GM12864 (cell line): ENCODE data around the gene KIF18B.

Source experiments
- DNase-seq: peaks from one replicate; pipeline ENCODE4 v3.0.0-alpha.2; 2011; ENCODE audit warnings: low read depth
- H3K4me3 ChIP-seq: 2 replicates; pipeline ENCODE4 v1.5.1; 2011; ENCODE audit warnings: mild to moderate bottlenecking, low read depth, low read length, control low read depth
- TF ChIP-seq, protein P1 (sequence below): IDR thresholded peaks from 2 replicates; pipeline ENCODE4 v1.5.1; 2011; ENCODE audit warnings: low read depth, mild to moderate bottlenecking, moderate library complexity, low read length, control low read depth, inconsistent platforms; ENCODE audit errors: missing control alignments

KIF18B gene

DNA sequence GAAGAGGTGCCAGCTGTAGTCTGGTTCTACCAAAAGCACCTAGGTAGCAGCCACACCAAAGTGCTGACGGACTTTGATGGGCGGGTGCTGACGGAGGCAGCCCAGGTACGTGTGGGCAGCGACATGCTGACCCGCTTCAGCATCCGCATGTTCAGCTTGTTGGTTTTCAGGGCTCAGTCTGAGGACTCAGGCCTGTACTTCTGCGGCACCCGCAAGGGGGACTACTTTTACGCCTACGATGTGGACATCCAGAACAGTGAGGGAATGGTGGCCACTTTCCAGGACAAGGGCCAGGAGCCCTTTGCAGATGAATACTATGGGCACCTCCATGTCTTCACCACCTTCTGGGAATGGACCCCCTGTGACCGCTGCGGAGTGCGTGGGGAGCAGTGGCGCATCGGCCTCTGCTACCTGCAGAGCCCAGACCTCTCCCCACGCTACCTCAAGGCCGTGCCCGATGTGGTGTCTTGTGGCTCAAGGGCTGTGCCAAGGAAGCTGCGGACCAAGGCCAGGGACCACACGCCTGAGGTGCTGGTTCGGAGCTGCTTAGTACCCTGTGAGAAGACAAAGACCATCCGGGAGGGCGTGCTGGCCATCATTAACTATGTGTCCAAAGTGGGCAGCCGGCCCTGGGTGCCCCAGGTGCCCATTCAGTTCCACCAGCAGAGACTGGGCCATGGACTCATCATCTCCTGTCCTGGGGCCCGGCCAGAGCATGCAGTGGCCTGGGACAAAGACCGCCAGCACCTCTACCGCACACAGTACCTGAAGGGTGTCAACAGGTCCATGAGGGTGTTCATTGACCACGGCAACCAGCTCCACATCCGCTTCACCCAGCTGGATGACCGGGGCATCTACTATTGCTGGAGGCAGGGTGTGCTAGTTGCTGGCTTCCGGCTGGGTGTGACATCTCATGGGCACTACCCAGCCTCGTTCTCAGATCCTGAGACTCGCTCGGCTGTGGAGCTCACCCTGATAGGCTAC lies 43.3 kb downstream of the KIF18B start:
- TF ChIP-seq, protein P1, sequence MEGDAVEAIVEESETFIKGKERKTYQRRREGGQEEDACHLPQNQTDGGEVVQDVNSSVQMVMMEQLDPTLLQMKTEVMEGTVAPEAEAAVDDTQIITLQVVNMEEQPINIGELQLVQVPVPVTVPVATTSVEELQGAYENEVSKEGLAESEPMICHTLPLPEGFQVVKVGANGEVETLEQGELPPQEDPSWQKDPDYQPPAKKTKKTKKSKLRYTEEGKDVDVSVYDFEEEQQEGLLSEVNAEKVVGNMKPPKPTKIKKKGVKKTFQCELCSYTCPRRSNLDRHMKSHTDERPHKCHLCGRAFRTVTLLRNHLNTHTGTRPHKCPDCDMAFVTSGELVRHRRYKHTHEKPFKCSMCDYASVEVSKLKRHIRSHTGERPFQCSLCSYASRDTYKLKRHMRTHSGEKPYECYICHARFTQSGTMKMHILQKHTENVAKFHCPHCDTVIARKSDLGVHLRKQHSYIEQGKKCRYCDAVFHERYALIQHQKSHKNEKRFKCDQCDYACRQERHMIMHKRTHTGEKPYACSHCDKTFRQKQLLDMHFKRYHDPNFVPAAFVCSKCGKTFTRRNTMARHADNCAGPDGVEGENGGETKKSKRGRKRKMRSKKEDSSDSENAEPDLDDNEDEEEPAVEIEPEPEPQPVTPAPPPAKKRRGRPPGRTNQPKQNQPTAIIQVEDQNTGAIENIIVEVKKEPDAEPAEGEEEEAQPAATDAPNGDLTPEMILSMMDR = no peak
- no peak for DNase-seq
- H3K4me3 ChIP-seq = no peak overlapping the region

DNA sequence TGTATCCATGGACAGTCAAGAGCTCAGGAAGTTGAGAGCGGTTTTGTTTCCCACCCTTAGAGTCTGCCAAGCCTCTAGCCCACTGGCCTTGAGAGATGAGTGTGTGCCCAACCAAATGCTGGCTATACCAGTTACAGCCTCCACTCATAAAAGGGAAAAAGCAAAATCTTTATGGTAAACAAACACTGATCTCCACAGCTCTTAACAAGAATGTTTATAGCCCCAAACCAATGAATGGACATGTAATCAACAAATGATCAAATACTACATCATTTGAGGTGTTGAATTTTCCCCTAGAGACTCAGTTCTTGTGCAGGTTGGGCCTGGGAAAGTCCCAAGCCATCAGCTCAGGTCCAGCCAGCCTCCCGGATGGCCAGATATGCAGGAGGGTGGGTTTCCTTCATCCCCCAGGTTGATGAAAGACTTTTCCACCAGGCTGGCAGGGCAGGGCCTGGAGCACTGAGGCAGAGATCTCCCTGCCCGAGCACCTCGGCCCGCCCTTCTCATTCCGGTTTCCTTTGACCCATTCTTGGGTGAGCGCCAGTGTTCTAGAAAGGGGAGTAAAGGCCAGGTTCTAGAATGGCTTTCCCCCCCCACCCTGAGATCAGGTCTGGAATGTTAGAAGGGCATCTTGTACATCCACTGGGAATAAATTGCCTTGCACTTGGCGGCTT lies 44.4 kb downstream of the KIF18B start:
- H3K4me3 ChIP-seq = no peak overlapping the region
- no peak for DNase-seq
- TF ChIP-seq, protein P1 = no peak

DNA sequence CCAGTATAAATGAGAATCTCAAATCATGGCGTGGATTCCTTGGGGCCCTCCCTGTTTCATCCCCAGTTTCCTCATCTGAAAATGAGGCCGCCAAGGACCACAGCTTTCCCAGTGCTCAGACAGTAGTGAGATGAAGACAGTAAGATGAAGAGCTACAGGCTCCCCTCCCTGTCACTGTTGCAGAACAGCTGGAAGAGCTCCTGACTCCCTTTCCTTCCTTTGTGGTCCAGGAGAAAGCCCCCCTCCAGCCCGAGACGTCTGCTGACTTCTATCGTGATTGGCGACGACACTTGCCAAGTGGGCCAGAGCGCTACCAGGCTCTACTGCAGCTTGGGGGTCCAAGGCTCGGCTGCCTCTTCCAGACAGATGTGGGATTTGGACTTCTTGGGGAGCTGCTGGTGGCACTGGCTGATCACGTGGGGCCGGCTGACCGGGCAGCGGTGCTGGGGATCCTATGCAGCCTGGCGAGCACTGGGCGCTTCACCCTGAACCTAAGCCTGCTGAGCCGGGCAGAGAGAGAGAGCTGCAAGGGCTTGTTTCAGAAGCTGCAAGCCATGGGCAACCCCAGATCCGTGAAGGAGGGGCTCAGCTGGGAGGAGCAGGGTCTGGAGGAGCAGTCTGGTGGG lies 45.3 kb downstream of the KIF18B start:
- no peak overlapping the region for H3K4me3 ChIP-seq
- TF ChIP-seq, protein P1 = no peak
- no peak for DNase-seq

DNA sequence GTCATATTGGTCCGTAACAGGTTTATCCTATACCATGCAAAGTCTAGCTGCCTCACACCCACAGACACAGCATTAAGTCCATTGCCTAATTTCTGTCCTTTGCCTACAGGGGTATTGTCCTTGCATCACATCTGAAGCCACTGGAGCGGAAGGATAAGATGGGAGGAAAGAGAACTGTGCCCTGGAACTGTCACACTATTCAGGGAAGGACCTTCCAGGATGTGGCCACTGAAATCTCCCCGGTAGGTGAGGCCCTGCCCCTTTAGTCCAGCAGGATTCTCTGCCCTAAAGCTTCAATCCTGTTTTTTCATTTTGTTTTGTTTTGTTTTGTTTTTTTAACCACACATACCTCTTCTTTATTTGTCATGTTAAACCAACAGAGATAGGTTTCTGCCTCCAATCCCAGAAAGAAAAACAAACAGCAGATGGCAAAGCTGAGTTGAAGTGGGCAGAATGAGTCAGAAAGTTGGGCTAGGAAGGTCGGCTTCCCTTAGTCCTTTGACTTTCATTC lies 46.1 kb downstream of the KIF18B start:
- TF ChIP-seq, protein P1 = no peak
- no peak for DNase-seq
- H3K4me3 ChIP-seq = no peak overlapping the region

DNA sequence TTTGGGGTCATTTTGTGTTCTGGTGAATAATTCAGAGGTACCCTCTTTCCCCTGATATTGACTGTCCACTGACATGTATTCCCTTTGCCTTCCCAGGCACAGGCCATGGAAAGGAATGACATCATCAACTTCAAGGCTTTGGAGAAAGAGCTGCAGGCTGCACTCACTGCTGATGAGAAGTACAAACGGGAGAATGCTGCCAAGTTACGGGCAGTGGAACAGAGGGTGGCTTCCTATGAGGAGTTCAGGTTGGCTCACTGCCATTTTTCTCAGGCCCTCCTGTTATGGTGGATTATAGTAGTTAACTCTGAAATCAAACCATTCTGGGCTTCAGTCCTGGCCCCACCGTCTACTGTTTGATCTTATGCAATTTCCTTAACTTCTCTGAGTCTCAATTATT lies 46.7 kb downstream of the KIF18B start:
- DNase-seq = no peak
- no peak overlapping the region for H3K4me3 ChIP-seq
- TF ChIP-seq, protein P1 = no peak

DNA sequence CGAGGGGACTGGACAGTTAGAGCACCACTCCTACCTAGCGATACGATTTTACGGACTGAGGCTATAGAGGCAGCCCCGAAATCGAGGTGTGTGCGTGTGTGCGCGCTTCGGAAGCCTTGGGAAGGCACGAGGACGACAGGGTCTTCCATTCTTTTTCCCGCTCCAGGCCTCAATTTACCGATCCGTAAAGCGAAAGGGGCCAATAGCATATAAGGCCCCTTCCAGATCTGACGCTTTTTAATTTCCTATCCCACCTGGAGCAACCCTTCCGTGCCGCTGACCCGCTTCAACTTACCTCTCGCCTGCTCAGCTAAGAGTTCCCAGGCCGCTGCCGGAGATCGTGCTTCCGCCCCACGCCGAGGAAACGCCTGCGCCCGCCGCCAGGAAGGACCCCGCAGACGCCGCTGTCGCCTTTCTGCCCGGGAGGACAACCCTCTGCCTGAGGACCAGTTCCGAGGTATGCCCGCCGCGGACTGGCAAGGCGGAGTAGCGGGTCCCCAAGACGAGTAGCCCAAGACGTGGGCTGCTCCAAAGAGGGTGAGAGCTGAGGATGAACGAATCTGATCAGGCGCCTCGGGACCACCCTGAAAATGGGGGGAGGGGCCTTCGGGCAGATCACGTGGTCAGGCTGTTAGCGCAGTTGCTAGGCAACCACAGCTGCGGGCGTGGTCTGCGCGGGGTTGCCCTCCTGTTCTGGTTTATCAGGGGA lies 48.3 kb downstream of the KIF18B start, which contains the start of gene EFTUD2:
Gene EFTUD2, minus strand, starts transcription at position 372 of the 709 bp plus-strand sequence. CDS start 4,924 bp downstream, outside the sequence.
- TF ChIP-seq, protein P1 = no peak
- peak; percentile 63 for DNase-seq
- H3K4me3 ChIP-seq = peak within 1 kb of the TSS; percentile 95
